Mammary epithelial cell (primary cell): ENCODE data around the gene CALML3.

Experiments
- EZH2 ChIP-seq: IDR thresholded peaks from 2 replicates; pipeline ENCODE4 v1.6.1; 2012; ENCODE audit warnings: low read length, inconsistent platforms, borderline replicate concordance
- TF ChIP-seq, protein P1 (sequence below), 2 donors: IDR thresholded peaks in 1 of 2; conservative IDR thresholded peaks in 1 of 2; 2 replicates each; pipeline ENCODE4 v1.5.1; 2011 to 2012; ENCODE audit warnings: inconsistent platforms in 2 of 2, low read length in 2 of 2, mild to moderate bottlenecking in 2 of 2, control low read depth in 1 of 2, low read depth in 1 of 2; ENCODE audit not compliant: insufficient read depth in 1 of 2; ENCODE audit errors: extremely low read depth in 1 of 2

- TF ChIP-seq, protein P1, sequence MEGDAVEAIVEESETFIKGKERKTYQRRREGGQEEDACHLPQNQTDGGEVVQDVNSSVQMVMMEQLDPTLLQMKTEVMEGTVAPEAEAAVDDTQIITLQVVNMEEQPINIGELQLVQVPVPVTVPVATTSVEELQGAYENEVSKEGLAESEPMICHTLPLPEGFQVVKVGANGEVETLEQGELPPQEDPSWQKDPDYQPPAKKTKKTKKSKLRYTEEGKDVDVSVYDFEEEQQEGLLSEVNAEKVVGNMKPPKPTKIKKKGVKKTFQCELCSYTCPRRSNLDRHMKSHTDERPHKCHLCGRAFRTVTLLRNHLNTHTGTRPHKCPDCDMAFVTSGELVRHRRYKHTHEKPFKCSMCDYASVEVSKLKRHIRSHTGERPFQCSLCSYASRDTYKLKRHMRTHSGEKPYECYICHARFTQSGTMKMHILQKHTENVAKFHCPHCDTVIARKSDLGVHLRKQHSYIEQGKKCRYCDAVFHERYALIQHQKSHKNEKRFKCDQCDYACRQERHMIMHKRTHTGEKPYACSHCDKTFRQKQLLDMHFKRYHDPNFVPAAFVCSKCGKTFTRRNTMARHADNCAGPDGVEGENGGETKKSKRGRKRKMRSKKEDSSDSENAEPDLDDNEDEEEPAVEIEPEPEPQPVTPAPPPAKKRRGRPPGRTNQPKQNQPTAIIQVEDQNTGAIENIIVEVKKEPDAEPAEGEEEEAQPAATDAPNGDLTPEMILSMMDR (conservative IDR thresholded peaks at IDR 0.05 in 1 of 2, IDR thresholded peaks at IDR 0.05 in 1 of 2; ENCODE audit: extremely low read depth in 1 of 2, insufficient read depth in 1 of 2, low read depth in 1 of 2, low read length in 2 of 2): no peak
- no peak for TF ChIP-seq EZH2
Observed at GRCh38 chr10:5500910-5501309, 23.9 kb upstream of the CALML3 start.
